Lower leg skin (tissue), 4 donors: ENCODE measurements around the gene GADD45GIP1. TPM values are rescaled to one million over a fixed set of nuclear protein-coding genes. Genes with fewer than 3 reads are reported as not detected.

Experiments
- DNase-seq, 2 donors: peaks; one replicate each; pipeline ENCODE4 v3.0.0-alpha.2; 2019; ENCODE audit warnings: low spot score in 2 of 2
- H3K4me3 ChIP-seq: fragments of 200-600 bp; sonication (generic); 2 replicates; pipeline ENCODE4 v1.5.1; 2017; ENCODE audit warnings: mild to moderate bottlenecking, low read depth; ENCODE audit not compliant: poor library complexity, severe bottlenecking
- CTCF ChIP-seq, 3 donors: fragments of 450-650 bp; IDR thresholded peaks; one replicate each; pipeline ENCODE4 v1.5.1; 2016; ENCODE audit warnings: antibody characterized with exemption in 3 of 3, mild to moderate bottlenecking in 3 of 3, moderate library complexity in 2 of 3
- POLR2A ChIP-seq, 2 donors: fragments of 450-650 bp; IDR thresholded peaks; one replicate each; pipeline ENCODE4 v1.6.1; 2016 to 2017; ENCODE audit warnings: antibody characterized with exemption in 2 of 2, mild to moderate bottlenecking in 1 of 2, moderate library complexity in 1 of 2
- WGBS, 2 donors: methylation state at CpG; one replicate each; pipeline ENCODE4 v1.1.5; 2018; 5-methylcytosine and 5-hydroxymethylcytosine counted together
- intact Hi-C: fragments of 100-400 bp; cut with DNase I; formaldehyde crosslinking; loops from one replicate; pipeline ENCODE4 v1.15.0; 2023; ENCODE audit warnings: low total_unique reads
- total RNA-seq, 4 donors: library from RNA; depleted of rRNA; stranded (reverse); fragments of >200 nt; gene quantifications; one replicate each; pipeline ENCODE4 v1.1.0, GENCODE V29; 2016

GADD45GIP1 gene
- total RNA-seq, 4 donors from 2014 or later = 21.8 to 42.3 (median 29.7) TPM

DNA sequence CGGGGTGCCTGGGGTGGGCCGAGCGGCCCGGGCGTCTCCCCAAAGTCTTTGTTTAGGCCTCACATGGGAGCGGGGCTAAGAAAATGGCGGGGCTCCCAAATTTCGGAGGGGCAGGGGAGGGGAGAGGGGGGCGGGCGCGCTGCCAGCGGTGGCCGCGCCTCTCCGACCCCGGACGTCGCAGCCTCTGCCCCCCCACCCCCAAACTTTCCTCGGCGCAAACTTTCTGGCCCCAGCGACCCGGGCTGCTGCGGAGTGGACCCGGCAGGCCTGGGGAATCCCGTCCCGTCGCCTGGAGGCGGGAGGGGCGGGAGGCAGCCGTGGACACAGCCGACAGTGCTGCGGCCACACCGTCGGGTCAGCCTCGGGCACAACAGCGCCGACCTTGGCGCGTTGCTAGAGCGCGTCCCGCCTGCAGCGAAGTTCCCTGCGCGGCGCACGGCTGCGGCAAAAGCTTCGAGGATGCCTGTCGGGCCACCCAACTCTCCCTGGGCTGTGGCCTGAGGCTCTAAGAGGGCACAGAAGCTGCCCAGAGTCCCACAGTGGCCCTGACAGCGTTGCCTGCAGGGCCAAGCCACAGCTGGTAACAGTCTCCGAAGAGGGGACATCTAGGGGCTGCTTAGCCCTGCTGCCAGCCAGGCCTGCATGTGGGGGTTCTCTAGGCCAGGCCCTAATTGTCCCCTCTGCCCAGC is 39.5 kb upstream of the GADD45GIP1 start:
- WGBS, 2 donors = 4 to 40% methylated on average over 1 to 11 of the region's 52 CpGs
- TF ChIP-seq CTCF (IDR thresholded peaks at IDR 0.05) (no peak), POLR2A (IDR thresholded peaks at IDR 0.05) (no peak)
- DNase-seq = peak in 1 of 2 donors; percentile 90
- H3K4me3 ChIP-seq = peak overlapping the region; percentile 60
- intact Hi-C loops = no loop called here

GRCh38 chr19:12995596-12996405 is 38.8 kb upstream of the GADD45GIP1 start:
- intact Hi-C loops = no loop called here
- WGBS, 2 donors = 0 to 1% methylated on average over 32 to 65 of the region's 129 CpGs
- DNase-seq = peak in 1 of 2 donors; percentile 88
- TF ChIP-seq POLR2A (IDR thresholded peaks at IDR 0.05) = no peak
- no peak for TF ChIP-seq CTCF (IDR thresholded peaks at IDR 0.05)
- peak overlapping the region; percentile 60 for H3K4me3 ChIP-seq

DNA sequence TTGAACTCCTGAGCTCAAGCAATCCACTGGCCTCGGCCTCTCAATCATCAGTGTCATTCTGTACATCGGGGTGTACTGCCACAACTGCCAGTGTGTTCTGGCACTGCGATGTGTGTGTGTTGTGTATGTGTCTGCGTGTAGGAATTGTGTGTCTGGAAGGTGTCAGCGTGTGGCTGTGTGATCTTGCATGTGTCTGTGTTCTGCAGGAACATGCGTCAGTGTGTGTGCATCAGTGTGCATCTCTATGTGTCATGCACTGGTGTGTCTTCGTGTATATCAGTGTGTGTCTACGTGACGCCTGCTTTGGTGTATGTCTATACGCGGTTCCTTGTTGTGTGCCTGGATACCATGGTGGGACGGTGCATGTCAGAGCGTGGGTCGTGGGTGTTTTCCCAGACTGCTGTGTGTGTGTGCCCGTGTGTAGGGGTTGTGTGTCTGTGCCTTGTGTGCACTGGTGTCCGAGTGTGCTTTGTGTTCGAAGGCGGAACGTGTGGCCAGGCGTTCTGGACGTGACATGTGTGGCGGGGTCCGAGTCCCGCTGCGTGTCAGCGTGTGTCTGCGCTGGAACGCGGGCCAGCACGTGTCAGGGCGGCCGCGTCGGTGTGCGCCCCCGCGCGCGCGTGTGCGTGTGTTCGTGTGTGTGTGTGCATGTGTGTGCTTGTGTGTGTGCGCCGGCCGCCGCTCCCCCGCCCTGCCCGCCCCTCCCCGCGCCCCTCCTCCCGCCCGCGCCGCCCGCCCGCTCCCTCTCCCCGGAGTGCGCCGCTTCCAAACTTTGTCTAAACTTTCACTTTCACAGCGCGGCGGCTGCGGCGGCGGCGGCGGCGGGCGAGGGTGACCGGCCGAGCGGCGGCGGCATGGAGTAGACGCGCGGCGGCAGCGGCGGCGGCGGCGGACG is 37.9 kb upstream of the GADD45GIP1 start, which contains the start of gene NFIX:
NFIX (plus strand) TSS at position 775 of the 895 bp plus-strand sequence. CDS start 363 bp downstream, outside the sequence.
- peak within 1 kb of the TSS; percentile 60 for H3K4me3 ChIP-seq
- intact Hi-C loops = no loop called here
- DNase-seq = peak in 1 of 2 donors; percentile 95
- TF ChIP-seq POLR2A (IDR thresholded peaks at IDR 0.05) (no peak), CTCF (IDR thresholded peaks at IDR 0.05) (peak in 1 of 3 donors; percentile 6)
- WGBS, 2 donors = 11 to 40% methylated on average over 14 to 57 of the region's 84 CpGs

GRCh38 chr19:12993562-12993961 is 36.5 kb upstream of the GADD45GIP1 start:
- intact Hi-C loops = no loop called here
- TF ChIP-seq POLR2A (IDR thresholded peaks at IDR 0.05) (no peak), CTCF (IDR thresholded peaks at IDR 0.05) (no peak)
- WGBS, 2 donors = 49 to 66% methylated on average over 7 of the region's 7 CpGs
- DNase-seq = no peak
- no peak overlapping the region for H3K4me3 ChIP-seq

DNA sequence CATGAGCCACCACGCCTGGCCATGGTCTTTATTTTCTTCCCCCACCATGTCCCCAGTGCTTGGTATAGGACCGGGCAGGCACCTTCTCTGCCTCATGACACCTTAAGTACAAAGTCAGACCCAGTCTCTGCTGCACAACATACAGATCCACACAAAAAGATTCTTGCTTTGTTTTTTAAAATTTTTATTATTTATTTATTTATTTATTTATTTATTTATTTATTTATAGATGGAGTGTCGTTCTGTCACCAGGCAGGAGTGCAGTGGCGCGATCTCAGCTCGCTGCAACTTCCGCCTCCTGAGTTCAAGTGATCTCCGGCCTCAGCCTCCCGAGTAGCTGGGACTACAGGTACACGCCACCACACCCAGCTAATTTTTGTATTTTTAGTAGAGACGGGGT is 35.7 kb upstream of the GADD45GIP1 start:
- no peak overlapping the region for H3K4me3 ChIP-seq
- DNase-seq = no peak
- 95 to 97% methylated on average over 11 of the region's 11 CpGs for WGBS, 2 donors
- TF ChIP-seq POLR2A (IDR thresholded peaks at IDR 0.05) = no peak
- TF ChIP-seq CTCF (IDR thresholded peaks at IDR 0.05) = no peak
- intact Hi-C loops = no loop called here
